ENCODE results near the gene GPATCH2L.

Gene GPATCH2L

GRCh38 chr14:76115010-76115422, 36.7 kb upstream of the GPATCH2L start:
- DNase-seq = no peak
- Histone ChIP-seq H3K9me2 (replicated peaks; ENCODE audit: insufficient read depth, low read length) (no peaks in the 10 kb centered on the region), H3K4me1 (ENCODE audit: low read length) (no peaks in the 10 kb centered on the region), H4K20me1 (ENCODE audit: insufficient read depth, low read length) (no peaks in the 10 kb centered on the region), H3F3A (ENCODE audit: insufficient read depth, low read length) (no peaks in the 10 kb centered on the region), H3K9me3 (replicated peaks; ENCODE audit: insufficient read depth, low read length) (no peaks in the 10 kb centered on the region), H3K79me2 (ENCODE audit: low read length) (no peaks in the 10 kb centered on the region), H3K4me3 (ENCODE audit: low read length) (no peak overlapping the region), H3K27me3 (replicated peaks; ENCODE audit: insufficient read depth, low read length) (no peaks in the 10 kb centered on the region), H3K27ac (ENCODE audit: low read length) (no peak overlapping the region), H3K4me2 (ENCODE audit: low read depth, low read length) (no peak overlapping the region), H2AFZ (ENCODE audit: low read length) (no peak overlapping the region), H3K36me3 (replicated peaks; ENCODE audit: insufficient read depth, low read length) (no peaks in the 10 kb centered on the region), H3K9ac (ENCODE audit: low read length) (no peak overlapping the region)
- TF ChIP-seq EZH2 (optimal IDR thresholded peaks at IDR 0.05; ENCODE audit: low read depth, low read length) (no peak), CTCF (IDR thresholded peaks at IDR 0.05; ENCODE audit: low read length) (no peak), EZH2phosphoT487 (IDR thresholded peaks at IDR 0.05; ENCODE audit: low read length) (no peak)

GRCh38 chr14:76117789-76118484, 33.8 kb upstream of the GPATCH2L start:
- no peak overlapping the region for H3K9ac ChIP-seq (ENCODE audit: low read length)
- H4K20me1 ChIP-seq (ENCODE audit: insufficient read depth, low read length) = no peaks in the 10 kb centered on the region
- H3K36me3 ChIP-seq (replicated peaks; ENCODE audit: insufficient read depth, low read length) = no peaks in the 10 kb centered on the region
- H3K4me2 ChIP-seq (ENCODE audit: low read depth, low read length) = no peak overlapping the region
- H3K4me1 ChIP-seq (ENCODE audit: low read length) = no peaks in the 10 kb centered on the region
- H3F3A ChIP-seq (ENCODE audit: insufficient read depth, low read length) = no peaks in the 10 kb centered on the region
- H3K4me3 ChIP-seq (ENCODE audit: low read length) = no peak overlapping the region
- no peak overlapping the region for H3K27ac ChIP-seq (ENCODE audit: low read length)
- TF ChIP-seq EZH2 (optimal IDR thresholded peaks at IDR 0.05; ENCODE audit: low read depth, low read length) (no peak), EZH2phosphoT487 (IDR thresholded peaks at IDR 0.05; ENCODE audit: low read length) (no peak), CTCF (IDR thresholded peaks at IDR 0.05; ENCODE audit: low read length) (no peak)
- no peak overlapping the region for H2AFZ ChIP-seq (ENCODE audit: low read length)
- H3K9me2 ChIP-seq (replicated peaks; ENCODE audit: insufficient read depth, low read length) = no peaks in the 10 kb centered on the region
- H3K79me2 ChIP-seq (ENCODE audit: low read length) = no peaks in the 10 kb centered on the region
- no peaks in the 10 kb centered on the region for H3K9me3 ChIP-seq (replicated peaks; ENCODE audit: insufficient read depth, low read length)
- H3K27me3 ChIP-seq (replicated peaks; ENCODE audit: insufficient read depth, low read length) = no peaks in the 10 kb centered on the region
- DNase-seq = no peak

GRCh38 chr14:76118594-76118993, 33.1 kb upstream of the GPATCH2L start:
- Histone ChIP-seq H3K27ac (ENCODE audit: low read length) (no peak overlapping the region), H3K36me3 (replicated peaks; ENCODE audit: insufficient read depth, low read length) (no peaks in the 10 kb centered on the region)
- TF ChIP-seq EZH2 (optimal IDR thresholded peaks at IDR 0.05; ENCODE audit: low read depth, low read length) (no peak), EZH2phosphoT487 (IDR thresholded peaks at IDR 0.05; ENCODE audit: low read length) (no peak), CTCF (IDR thresholded peaks at IDR 0.05; ENCODE audit: low read length) (no peak)

More at GRCh38 chr14:76118594-76118993, 33.1 kb upstream of the GPATCH2L start:
- Histone ChIP-seq H2AFZ (ENCODE audit: low read length) (no peak overlapping the region), H3K4me3 (ENCODE audit: low read length) (no peak overlapping the region), H3K27me3 (replicated peaks; ENCODE audit: insufficient read depth, low read length) (no peaks in the 10 kb centered on the region), H3F3A (ENCODE audit: insufficient read depth, low read length) (no peaks in the 10 kb centered on the region), H3K9ac (ENCODE audit: low read length) (no peak overlapping the region), H3K9me2 (replicated peaks; ENCODE audit: insufficient read depth, low read length) (no peaks in the 10 kb centered on the region), H3K4me1 (ENCODE audit: low read length) (no peaks in the 10 kb centered on the region), H3K79me2 (ENCODE audit: low read length) (no peaks in the 10 kb centered on the region), H3K4me2 (ENCODE audit: low read depth, low read length) (no peak overlapping the region), H4K20me1 (ENCODE audit: insufficient read depth, low read length) (no peaks in the 10 kb centered on the region), H3K9me3 (replicated peaks; ENCODE audit: insufficient read depth, low read length) (no peaks in the 10 kb centered on the region)
- no peak for DNase-seq
